Loucy (cell line): ENCODE measurements around the gene RNF157.

Source experiments
- EZH2phosphoT487 ChIP-seq: fragments of 200-600 bp; IDR thresholded peaks from 2 replicates; pipeline ENCODE4 v1.6.1; 2018; ENCODE audit warnings: antibody characterized with exemption, mild to moderate bottlenecking, moderate library complexity, borderline replicate concordance
- TF ChIP-seq, protein P1 (sequence below): fragments of 200-600 bp; sonication (generic); conservative IDR thresholded peaks from 2 replicates; pipeline ENCODE4 v1.5.1; 2014; ENCODE audit warnings: mild to moderate bottlenecking, antibody characterized with exemption, low read length

DNA sequence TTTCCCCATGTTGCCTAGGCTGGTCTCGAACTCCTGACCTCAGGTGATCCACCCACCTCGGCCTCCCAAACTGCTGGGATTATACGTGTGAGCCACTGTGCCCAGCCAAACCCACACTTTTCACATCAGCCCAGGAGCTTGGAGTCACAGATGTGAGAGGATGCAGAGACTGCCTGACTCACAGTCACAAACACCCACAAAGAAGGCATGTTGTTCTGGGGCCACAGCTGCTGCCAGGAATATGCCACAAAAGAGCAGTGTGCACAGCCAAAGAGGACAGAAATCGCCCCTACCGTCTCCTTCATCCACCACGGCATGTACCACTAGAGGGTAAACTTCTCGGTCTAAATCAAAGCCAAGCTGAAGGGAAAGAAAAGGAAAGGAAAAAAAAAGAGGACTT, 74.1 kb downstream of the RNF157 start:
- TF ChIP-seq, protein P1, sequence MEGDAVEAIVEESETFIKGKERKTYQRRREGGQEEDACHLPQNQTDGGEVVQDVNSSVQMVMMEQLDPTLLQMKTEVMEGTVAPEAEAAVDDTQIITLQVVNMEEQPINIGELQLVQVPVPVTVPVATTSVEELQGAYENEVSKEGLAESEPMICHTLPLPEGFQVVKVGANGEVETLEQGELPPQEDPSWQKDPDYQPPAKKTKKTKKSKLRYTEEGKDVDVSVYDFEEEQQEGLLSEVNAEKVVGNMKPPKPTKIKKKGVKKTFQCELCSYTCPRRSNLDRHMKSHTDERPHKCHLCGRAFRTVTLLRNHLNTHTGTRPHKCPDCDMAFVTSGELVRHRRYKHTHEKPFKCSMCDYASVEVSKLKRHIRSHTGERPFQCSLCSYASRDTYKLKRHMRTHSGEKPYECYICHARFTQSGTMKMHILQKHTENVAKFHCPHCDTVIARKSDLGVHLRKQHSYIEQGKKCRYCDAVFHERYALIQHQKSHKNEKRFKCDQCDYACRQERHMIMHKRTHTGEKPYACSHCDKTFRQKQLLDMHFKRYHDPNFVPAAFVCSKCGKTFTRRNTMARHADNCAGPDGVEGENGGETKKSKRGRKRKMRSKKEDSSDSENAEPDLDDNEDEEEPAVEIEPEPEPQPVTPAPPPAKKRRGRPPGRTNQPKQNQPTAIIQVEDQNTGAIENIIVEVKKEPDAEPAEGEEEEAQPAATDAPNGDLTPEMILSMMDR: no peak
- no peak for TF ChIP-seq EZH2phosphoT487
